Fibroblast of lung (primary cell): ENCODE results near the gene UVRAG. TPM values are rescaled to one million over a fixed set of nuclear protein-coding genes. Genes with fewer than 3 reads are reported as not detected.

Experiments used
- DNase-seq, 2 donors: peaks; one replicate each; pipeline versions ENCODE4 v3.0.0 to v3.0.0-alpha.2; 2010; ENCODE audit warnings: low read depth in 2 of 2
- H2AFZ ChIP-seq: 2 replicates; pipeline ENCODE4 v1.5.1; 2012; ENCODE audit warnings: low read length, control low read depth, inconsistent platforms
- H3K27ac ChIP-seq: 2 replicates; pipeline ENCODE4 v1.5.1; 2011; ENCODE audit warnings: low read length, control low read depth; ENCODE audit not compliant: insufficient read depth
- H3K27me3 ChIP-seq: 2 replicates; pipeline ENCODE4 v1.5.1; 2011; ENCODE audit warnings: mild to moderate bottlenecking, low read length; ENCODE audit not compliant: control insufficient read depth, insufficient read depth
- H3K36me3 ChIP-seq: 2 replicates; pipeline ENCODE4 v1.5.1; 2011; ENCODE audit warnings: low read length; ENCODE audit not compliant: control insufficient read depth, insufficient read depth
- H3K4me1 ChIP-seq: 2 replicates; pipeline ENCODE4 v1.5.1; 2011; ENCODE audit warnings: low read length; ENCODE audit not compliant: control insufficient read depth, insufficient read depth; ENCODE audit errors: extremely low read depth
- H3K4me2 ChIP-seq: 2 replicates; pipeline ENCODE4 v1.5.1; 2011; ENCODE audit warnings: low read length, control low read depth; ENCODE audit not compliant: insufficient read depth; ENCODE audit errors: extremely low read depth
- H3K4me3 ChIP-seq, 4 experiments: fragments of 200-600 bp in 1 of 4; sonication (generic) in 1 of 4; replicated peaks in 1 of 4; 2 replicates each; pipeline ENCODE4 v1.5.1; 2011 to 2016; ENCODE audit warnings: low read length in 4 of 4, low read depth in 3 of 4, mild to moderate bottlenecking in 3 of 4, control low read depth in 2 of 4, inconsistent platforms in 1 of 4, mixed read lengths in 1 of 4; ENCODE audit not compliant: insufficient read depth in 1 of 4; ENCODE audit errors: control extremely low read depth in 1 of 4
- H3K79me2 ChIP-seq: 2 replicates; pipeline ENCODE4 v1.5.1; 2012; ENCODE audit warnings: mild to moderate bottlenecking, low read length, inconsistent platforms; ENCODE audit not compliant: control insufficient read depth, insufficient read depth
- H3K9ac ChIP-seq: 2 replicates; pipeline ENCODE4 v1.5.1; 2011; ENCODE audit warnings: mild to moderate bottlenecking, low read length, control low read depth; ENCODE audit not compliant: insufficient read depth
- H3K9me3 ChIP-seq: 2 replicates; pipeline ENCODE4 v1.5.1; 2012; ENCODE audit warnings: low read depth, low read length; ENCODE audit not compliant: control insufficient read depth, insufficient read depth
- H4K20me1 ChIP-seq: 2 replicates; pipeline ENCODE4 v1.5.1; 2011; ENCODE audit warnings: low read length; ENCODE audit not compliant: control insufficient read depth, insufficient read depth; ENCODE audit errors: extremely low read depth
- EZH2 ChIP-seq: IDR thresholded peaks from 2 replicates; pipeline ENCODE4 v1.5.1; 2012; ENCODE audit warnings: low read length, control low read depth, mild to moderate bottlenecking; ENCODE audit errors: missing control alignments
- polyA plus RNA-seq, 2 donors: library from polyadenylated mRNA; depleted of rRNA in 1 of 2; stranded (reverse) in 1 of 2; unstranded in 1 of 2; fragments of >200 nt; gene quantifications; 2 replicates each; pipeline ENCODE4 v1.2.1, GENCODE V29; 2011 to 2012; ENCODE audit warnings: missing spikeins in 1 of 2
- total RNA-seq: library from RNA; depleted of rRNA; stranded (reverse); fragments of >200 nt; gene quantifications from 2 replicates; pipeline ENCODE4 v1.2.1, GENCODE V29; 2014
- TF ChIP-seq, protein P1 (sequence below), 2 donors: IDR thresholded peaks in 1 of 2; conservative IDR thresholded peaks in 1 of 2; 1 replicate in 1 of 2; 2 replicates in 1 of 2; pipeline ENCODE4 v1.5.1; 2011 to 2012; ENCODE audit warnings: low read length in 2 of 2, control low read depth in 1 of 2, inconsistent platforms in 1 of 2, low read depth in 1 of 2, mild to moderate bottlenecking in 1 of 2

UVRAG gene
- total and polyA plus RNA-seq, 2 donors (not counting 1 experiment from before 2014, with no cell fraction given): 15.8 to 22.1 TPM

DNA sequence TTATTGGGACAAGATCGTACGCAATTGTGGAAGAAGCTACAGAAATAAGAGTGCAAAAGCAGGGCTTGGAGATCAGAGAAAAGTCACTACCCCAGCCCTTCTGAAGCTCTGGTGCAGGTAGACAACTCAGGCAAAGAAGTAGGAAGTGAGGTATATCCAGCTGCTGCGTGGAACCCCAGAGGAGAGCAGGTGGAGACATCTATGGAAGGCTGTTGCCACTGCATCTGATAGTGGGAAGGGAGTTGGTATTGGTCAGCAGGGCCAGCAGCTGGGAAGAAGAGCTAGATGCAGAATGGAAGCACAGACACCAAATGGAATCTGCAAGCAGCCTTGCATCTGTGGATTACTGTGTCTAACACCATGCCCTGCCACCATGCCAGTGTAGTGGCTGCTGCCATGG lies 226.2 kb downstream of the UVRAG start:
- Histone ChIP-seq H3K4me2 (no peak overlapping the region), H3K27me3 (no peaks in the 10 kb centered on the region), H3K4me1 (no peaks in the 10 kb centered on the region), H3K9ac (no peak overlapping the region), H3K79me2 (no peaks in the 10 kb centered on the region), H3K27ac (no peak overlapping the region), H4K20me1 (no peaks in the 10 kb centered on the region), H2AFZ (no peak overlapping the region), H3K36me3 (no peaks in the 10 kb centered on the region), H3K4me3 (no peak overlapping the region), H3K9me3 (no peaks in the 10 kb centered on the region)
- no peak for TF ChIP-seq EZH2
- TF ChIP-seq, protein P1, sequence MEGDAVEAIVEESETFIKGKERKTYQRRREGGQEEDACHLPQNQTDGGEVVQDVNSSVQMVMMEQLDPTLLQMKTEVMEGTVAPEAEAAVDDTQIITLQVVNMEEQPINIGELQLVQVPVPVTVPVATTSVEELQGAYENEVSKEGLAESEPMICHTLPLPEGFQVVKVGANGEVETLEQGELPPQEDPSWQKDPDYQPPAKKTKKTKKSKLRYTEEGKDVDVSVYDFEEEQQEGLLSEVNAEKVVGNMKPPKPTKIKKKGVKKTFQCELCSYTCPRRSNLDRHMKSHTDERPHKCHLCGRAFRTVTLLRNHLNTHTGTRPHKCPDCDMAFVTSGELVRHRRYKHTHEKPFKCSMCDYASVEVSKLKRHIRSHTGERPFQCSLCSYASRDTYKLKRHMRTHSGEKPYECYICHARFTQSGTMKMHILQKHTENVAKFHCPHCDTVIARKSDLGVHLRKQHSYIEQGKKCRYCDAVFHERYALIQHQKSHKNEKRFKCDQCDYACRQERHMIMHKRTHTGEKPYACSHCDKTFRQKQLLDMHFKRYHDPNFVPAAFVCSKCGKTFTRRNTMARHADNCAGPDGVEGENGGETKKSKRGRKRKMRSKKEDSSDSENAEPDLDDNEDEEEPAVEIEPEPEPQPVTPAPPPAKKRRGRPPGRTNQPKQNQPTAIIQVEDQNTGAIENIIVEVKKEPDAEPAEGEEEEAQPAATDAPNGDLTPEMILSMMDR (conservative IDR thresholded peaks at IDR 0.05 in 1 of 2, IDR thresholded peaks at IDR 0.05 in 1 of 2; ENCODE audit: low read depth in 1 of 2, low read length in 2 of 2): no peak
- no peak for DNase-seq

- Histone ChIP-seq H3K4me1 (no peaks in the 10 kb centered on the region), H3K79me2 (no peaks in the 10 kb centered on the region)
- TF ChIP-seq, protein P1 (conservative IDR thresholded peaks at IDR 0.05 in 1 of 2, IDR thresholded peaks at IDR 0.05 in 1 of 2; ENCODE audit: low read depth in 1 of 2, low read length in 2 of 2): no peak
- no peak for TF ChIP-seq EZH2
Observed at GRCh38 chr11:76044750-76045320, 229.8 kb downstream of the UVRAG start.

DNA sequence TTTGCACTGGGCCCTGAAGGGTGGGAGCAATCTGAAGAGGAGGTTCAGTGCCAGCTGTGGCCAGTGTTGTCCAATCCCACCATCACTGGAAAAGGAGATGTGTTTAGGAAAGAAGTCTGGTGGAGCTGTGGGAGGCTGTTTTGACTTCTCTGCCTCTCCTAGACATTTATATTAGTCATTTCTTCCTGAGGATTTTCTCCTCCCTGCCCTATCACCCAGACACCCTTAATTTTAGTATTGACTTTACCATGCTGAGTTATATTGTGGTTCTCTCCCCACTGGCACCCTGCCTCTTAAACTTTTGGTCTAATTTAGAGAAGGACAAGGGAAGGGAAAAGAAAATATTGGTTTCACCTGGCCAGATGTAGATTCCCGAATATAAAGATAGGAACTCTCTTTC lies 232.2 kb downstream of the UVRAG start:
- TF ChIP-seq, protein P1 (conservative IDR thresholded peaks at IDR 0.05 in 1 of 2, IDR thresholded peaks at IDR 0.05 in 1 of 2; ENCODE audit: low read depth in 1 of 2, low read length in 2 of 2): no peak
- no peak for TF ChIP-seq EZH2
- Histone ChIP-seq H3K9me3 (no peaks in the 10 kb centered on the region), H4K20me1 (no peaks in the 10 kb centered on the region), H3K27me3 (no peaks in the 10 kb centered on the region), H3K9ac (no peak overlapping the region), H3K79me2 (no peaks in the 10 kb centered on the region), H3K4me3 (no peak overlapping the region), H2AFZ (no peak overlapping the region), H3K4me1 (no peaks in the 10 kb centered on the region), H3K36me3 (no peaks in the 10 kb centered on the region), H3K4me2 (no peak overlapping the region), H3K27ac (no peak overlapping the region)
- peak in 1 of 2 donors; percentile 33 for DNase-seq

More at GRCh38 chr11:76044750-76045320, 229.8 kb downstream of the UVRAG start:
- H3K36me3 ChIP-seq: no peaks in the 10 kb centered on the region
- H3K9me3 ChIP-seq: no peaks in the 10 kb centered on the region
- H3K4me2 ChIP-seq: no peak overlapping the region
- DNase-seq: no peak
- H2AFZ ChIP-seq: no peak overlapping the region
- no peaks in the 10 kb centered on the region for H3K27me3 ChIP-seq
- H3K9ac ChIP-seq: no peak overlapping the region
- H4K20me1 ChIP-seq: no peaks in the 10 kb centered on the region
- H3K27ac ChIP-seq: no peak overlapping the region
- no peak overlapping the region for H3K4me3 ChIP-seq
